Parathyroid adenoma (tissue), 2 donors: ENCODE measurements around the gene EDN2.

Experiments used
- H2AFZ ChIP-seq: fragments of 300-600 bp; sonication (generic); one replicate; pipeline ENCODE4 v1.7.0; 2017; ENCODE audit warnings: antibody characterized with exemption, mild to moderate bottlenecking
- H3K27ac ChIP-seq: fragments of 300-600 bp; sonication (generic); one replicate; pipeline ENCODE4 v1.7.0; 2017
- H3K27me3 ChIP-seq: fragments of 300-600 bp; sonication (generic); one replicate; pipeline ENCODE4 v1.7.0; 2017; ENCODE audit warnings: low read length; ENCODE audit not compliant: control insufficient read depth, insufficient read depth
- H3K36me3 ChIP-seq: fragments of 300-600 bp; sonication (generic); one replicate; pipeline ENCODE4 v1.7.0; 2017; ENCODE audit warnings: low read length; ENCODE audit not compliant: control insufficient read depth, insufficient read depth
- H3K4me1 ChIP-seq: fragments of 300-600 bp; sonication (generic); one replicate; pipeline ENCODE4 v1.7.0; 2017; ENCODE audit warnings: control low read depth
- H3K4me2 ChIP-seq: fragments of 300-600 bp; sonication (generic); one replicate; pipeline ENCODE4 v1.7.0; 2017; ENCODE audit warnings: low read length
- H3K4me3 ChIP-seq: fragments of 300-600 bp; sonication (generic); one replicate; pipeline ENCODE4 v1.7.0; 2017; ENCODE audit warnings: low read depth, low read length
- H3K79me2 ChIP-seq: fragments of 300-600 bp; sonication (generic); one replicate; pipeline ENCODE4 v1.7.0; 2017; ENCODE audit warnings: control low read depth
- H3K9ac ChIP-seq: fragments of 300-600 bp; sonication (generic); one replicate; pipeline ENCODE4 v1.7.0; 2017; ENCODE audit warnings: mild to moderate bottlenecking
- H3K9me3 ChIP-seq: fragments of 300-600 bp; sonication (generic); one replicate; pipeline ENCODE4 v1.7.0; 2017; ENCODE audit warnings: low read length; ENCODE audit not compliant: control insufficient read depth
- TF ChIP-seq, protein P1 (sequence below): fragments of 300-600 bp; sonication (generic); IDR thresholded peaks from one replicate; pipeline ENCODE4 v1.7.0; 2017; ENCODE audit warnings: antibody characterized with exemption, mild to moderate bottlenecking
- donor health status: primary hyperparathyroidism.

The EDN2 gene

GRCh38 chr1:41433501-41433900, 51.0 kb downstream of the EDN2 start:
- Histone ChIP-seq H3K27me3 (no peaks in the 10 kb centered on the region), H3K79me2 (no peaks in the 10 kb centered on the region), H3K4me1 (no peaks in the 10 kb centered on the region), H3K27ac (no peak overlapping the region), H3K36me3 (no peaks in the 10 kb centered on the region), H3K4me3 (no peak overlapping the region), H3K4me2 (no peak overlapping the region), H3K9ac (no peak overlapping the region), H2AFZ (no peak overlapping the region), H3K9me3 (no peaks in the 10 kb centered on the region)
- TF ChIP-seq, protein P1, sequence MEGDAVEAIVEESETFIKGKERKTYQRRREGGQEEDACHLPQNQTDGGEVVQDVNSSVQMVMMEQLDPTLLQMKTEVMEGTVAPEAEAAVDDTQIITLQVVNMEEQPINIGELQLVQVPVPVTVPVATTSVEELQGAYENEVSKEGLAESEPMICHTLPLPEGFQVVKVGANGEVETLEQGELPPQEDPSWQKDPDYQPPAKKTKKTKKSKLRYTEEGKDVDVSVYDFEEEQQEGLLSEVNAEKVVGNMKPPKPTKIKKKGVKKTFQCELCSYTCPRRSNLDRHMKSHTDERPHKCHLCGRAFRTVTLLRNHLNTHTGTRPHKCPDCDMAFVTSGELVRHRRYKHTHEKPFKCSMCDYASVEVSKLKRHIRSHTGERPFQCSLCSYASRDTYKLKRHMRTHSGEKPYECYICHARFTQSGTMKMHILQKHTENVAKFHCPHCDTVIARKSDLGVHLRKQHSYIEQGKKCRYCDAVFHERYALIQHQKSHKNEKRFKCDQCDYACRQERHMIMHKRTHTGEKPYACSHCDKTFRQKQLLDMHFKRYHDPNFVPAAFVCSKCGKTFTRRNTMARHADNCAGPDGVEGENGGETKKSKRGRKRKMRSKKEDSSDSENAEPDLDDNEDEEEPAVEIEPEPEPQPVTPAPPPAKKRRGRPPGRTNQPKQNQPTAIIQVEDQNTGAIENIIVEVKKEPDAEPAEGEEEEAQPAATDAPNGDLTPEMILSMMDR: no peak

DNA sequence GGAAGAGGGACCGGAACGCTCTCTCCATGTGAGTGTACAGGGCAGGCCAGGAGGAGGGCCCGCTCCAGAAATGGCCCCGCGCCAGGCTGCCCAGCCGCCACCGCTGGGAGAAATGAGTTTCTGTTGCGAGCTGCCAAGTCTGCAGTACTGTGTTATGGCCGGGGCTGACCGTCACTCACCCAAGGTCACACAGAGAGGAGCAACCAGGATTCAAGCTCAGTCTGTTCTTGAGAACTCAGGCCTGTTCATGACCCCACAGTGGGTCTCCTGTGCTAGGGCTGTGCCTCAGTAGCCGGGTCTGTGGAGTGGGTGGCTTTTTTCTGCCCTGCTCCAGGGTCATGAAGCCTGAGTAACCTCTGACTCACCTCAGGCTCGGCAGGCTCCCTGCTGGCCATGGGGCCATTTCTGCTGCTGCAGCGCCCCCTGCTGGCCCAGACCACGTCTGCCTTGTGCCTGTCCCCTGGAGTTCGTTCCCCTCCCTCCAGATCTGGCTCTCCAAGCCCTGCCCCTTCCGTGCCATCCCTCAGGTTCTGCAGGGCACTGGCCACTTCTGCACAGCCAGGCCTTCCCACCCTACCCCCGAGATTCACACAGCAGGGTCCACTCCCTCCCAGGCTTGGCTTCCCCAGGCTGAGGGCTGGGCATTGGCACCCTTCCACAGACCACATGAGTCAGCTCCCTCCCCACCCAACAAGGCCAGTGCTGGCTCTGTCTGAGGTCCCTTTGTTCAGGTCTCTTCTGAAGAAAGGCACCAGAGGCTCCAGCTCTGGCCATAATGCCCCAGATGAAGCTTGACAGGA, 51.8 kb downstream of the EDN2 start:
- peak overlapping the region; percentile 34 for H3K4me2 ChIP-seq
- no peaks in the 10 kb centered on the region for H3K79me2 ChIP-seq
- H3K9me3 ChIP-seq: no peaks in the 10 kb centered on the region
- H3K4me3 ChIP-seq: peak overlapping the region; percentile 24
- no peak overlapping the region for H3K27ac ChIP-seq
- no peaks in the 10 kb centered on the region for H3K27me3 ChIP-seq
- H3K9ac ChIP-seq: no peak overlapping the region
- no peaks in the 10 kb centered on the region for H3K4me1 ChIP-seq
- no peaks in the 10 kb centered on the region for H3K36me3 ChIP-seq
- H2AFZ ChIP-seq: no peak overlapping the region
- TF ChIP-seq, protein P1: peak; percentile 65

- Histone ChIP-seq H3K9ac (no peak overlapping the region), H3K4me1 (no peaks in the 10 kb centered on the region), H3K4me3 (no peak overlapping the region), H3K36me3 (no peaks in the 10 kb centered on the region), H2AFZ (no peak overlapping the region), H3K9me3 (no peaks in the 10 kb centered on the region), H3K4me2 (peak overlapping the region; percentile 34), H3K27me3 (no peaks in the 10 kb centered on the region), H3K79me2 (no peaks in the 10 kb centered on the region), H3K27ac (no peak overlapping the region)
- TF ChIP-seq, protein P1: no peak
Observed at GRCh38 chr1:41431490-41432350, 52.8 kb downstream of the EDN2 start.

GRCh38 chr1:41430582-41430981, 53.9 kb downstream of the EDN2 start:
- TF ChIP-seq, protein P1: no peak
- no peak overlapping the region for H3K27ac ChIP-seq
- no peaks in the 10 kb centered on the region for H3K27me3 ChIP-seq
- H3K79me2 ChIP-seq: no peaks in the 10 kb centered on the region
- no peaks in the 10 kb centered on the region for H3K4me1 ChIP-seq
- no peak overlapping the region for H3K4me3 ChIP-seq
- H3K9me3 ChIP-seq: no peaks in the 10 kb centered on the region
- no peak overlapping the region for H2AFZ ChIP-seq
- no peak overlapping the region for H3K9ac ChIP-seq
- H3K4me2 ChIP-seq: no peak overlapping the region
- no peaks in the 10 kb centered on the region for H3K36me3 ChIP-seq
